NT2/D1 (cell line): Measurements from ENCODE around the gene SOCS4.

ENCODE experiments used
- YY1 ChIP-seq: IDR thresholded peaks from 2 replicates; pipeline ENCODE4 v1.6.1; 2011; ENCODE audit not compliant: insufficient read length, insufficient read depth
- ZNF274 ChIP-seq: IDR thresholded peaks from 2 replicates; pipeline ENCODE4 v1.6.1; 2011; ENCODE audit warnings: mild to moderate bottlenecking, low read depth, low read length

DNA sequence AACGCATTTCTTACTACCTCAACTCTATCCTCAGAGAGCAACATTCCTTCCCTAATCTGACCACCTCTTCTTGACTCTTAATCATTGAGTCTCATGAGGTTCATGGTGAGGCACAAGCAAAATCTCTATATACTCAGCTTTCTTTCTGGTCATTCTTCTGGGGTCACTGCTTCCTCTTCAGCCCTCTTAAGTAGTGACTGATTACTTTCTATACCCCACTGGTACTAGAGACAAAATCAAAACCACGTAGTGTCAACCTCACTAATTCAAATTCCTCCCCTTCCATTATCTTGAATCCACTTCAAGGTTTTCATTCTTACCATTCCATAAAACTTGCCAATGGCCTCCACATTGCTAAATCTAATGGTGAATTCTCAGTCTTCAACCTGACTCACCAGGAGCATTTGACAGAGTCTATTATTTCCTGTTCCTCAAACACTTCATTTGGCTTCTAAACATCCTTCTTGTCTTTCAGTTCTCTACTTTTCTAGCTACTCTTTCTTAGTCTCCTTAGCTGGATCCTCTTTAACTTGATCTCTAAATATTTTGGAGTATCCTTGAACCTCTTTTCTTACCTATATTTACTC, 7.0 kb upstream of the SOCS4 start:
- TF ChIP-seq ZNF274 (no peak), YY1 (no peak)
